Measurements from ENCODE around the gene RALGAPA2. TPM values are rescaled to one million over a fixed set of nuclear protein-coding genes. Genes with fewer than 3 reads are reported as not detected.

RALGAPA2 gene
- total and polyA plus RNA-seq, 3 donors from 2014 or later = 26.9 to 61.5 (median 59.2) TPM

DNA sequence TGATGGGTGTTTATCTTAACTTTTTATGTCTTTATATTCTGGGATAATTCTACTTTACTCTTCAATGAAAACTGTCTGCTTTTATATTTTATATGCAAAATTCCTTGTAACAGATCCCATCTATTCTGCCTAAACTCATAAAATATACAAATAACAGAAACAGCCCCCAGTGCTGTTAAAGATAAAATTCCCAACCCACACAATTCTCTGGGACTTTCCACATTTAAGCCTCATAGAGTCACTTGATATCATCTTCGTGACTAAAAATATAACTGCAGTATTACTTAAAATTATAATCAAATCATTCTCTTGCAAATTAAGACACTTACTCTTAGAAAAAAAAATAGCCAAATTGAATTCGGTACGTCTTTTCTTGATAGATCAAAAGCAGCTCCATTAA is 284.4 kb downstream of the RALGAPA2 start:
- intact Hi-C loops (cut with DNase I; ENCODE audit: low total_unique reads) = no loop called here
- TF ChIP-seq POLR2A (IDR thresholded peaks at IDR 0.05) (no peak), CTCF (IDR thresholded peaks at IDR 0.05) (no peak)
- H3K27me3 ChIP-seq = no peaks in the 10 kb centered on the region
- H3K4me3 ChIP-seq = no peak overlapping the region
- H3K27ac ChIP-seq = no peak overlapping the region
- 53 to 74% methylated on average over 3 of the region's 3 CpGs for WGBS, 2 donors
- DNase-seq = no peak
- no peaks in the 10 kb centered on the region for H3K4me1 ChIP-seq
- no peaks in the 10 kb centered on the region for H3K36me3 ChIP-seq (ENCODE audit: low read depth, missing control alignments)
- no peaks in the 10 kb centered on the region for H3K9me3 ChIP-seq

DNA sequence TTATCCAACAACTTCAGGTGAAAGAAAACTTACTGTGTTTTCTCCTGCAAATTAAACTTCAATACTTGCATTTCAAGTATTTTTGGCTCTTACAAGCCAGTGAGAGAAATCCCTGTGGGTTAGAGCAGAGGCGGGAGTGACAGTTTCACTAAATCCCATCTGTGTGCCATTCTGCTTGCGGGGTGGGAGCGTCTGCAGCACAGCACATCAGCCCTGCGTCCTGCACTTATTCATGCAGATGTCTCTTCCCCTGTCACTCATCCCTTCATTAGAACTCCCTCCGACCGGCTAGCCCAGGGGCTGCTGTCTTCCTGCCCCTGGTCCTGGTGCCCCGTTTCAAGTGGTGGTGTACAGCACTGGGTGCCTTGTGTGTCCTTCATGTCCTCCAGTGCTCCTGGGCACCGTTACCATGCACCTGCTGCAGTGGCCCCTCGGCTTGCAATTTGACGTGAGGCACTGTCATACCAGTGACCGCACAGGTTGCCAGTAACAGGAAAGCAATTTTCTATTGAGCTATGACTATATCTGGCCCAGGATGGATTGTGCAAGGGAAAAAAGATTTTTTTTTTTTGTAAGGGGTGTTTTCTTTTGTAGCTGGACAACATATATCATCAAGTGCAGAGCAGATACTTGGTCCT is 285.1 kb downstream of the RALGAPA2 start:
- no peaks in the 10 kb centered on the region for H3K36me3 ChIP-seq (ENCODE audit: low read depth, missing control alignments)
- no peaks in the 10 kb centered on the region for H3K4me1 ChIP-seq
- no peak for TF ChIP-seq CTCF (IDR thresholded peaks at IDR 0.05)
- no peak for TF ChIP-seq POLR2A (IDR thresholded peaks at IDR 0.05)
- H3K27ac ChIP-seq = no peak overlapping the region
- no peaks in the 10 kb centered on the region for H3K9me3 ChIP-seq
- H3K4me3 ChIP-seq = no peak overlapping the region
- WGBS, 2 donors = 87 to 92% methylated on average over 11 of the region's 11 CpGs
- no peak for DNase-seq
- no peaks in the 10 kb centered on the region for H3K27me3 ChIP-seq
- intact Hi-C loops (cut with DNase I; ENCODE audit: low total_unique reads) = no loop called here

- no peak overlapping the region for H3K4me3 ChIP-seq
- no peaks in the 10 kb centered on the region for H3K9me3 ChIP-seq
- DNase-seq = no peak
- intact Hi-C loops (cut with DNase I; ENCODE audit: low total_unique reads) = no loop called here
- no peak overlapping the region for H3K27ac ChIP-seq
- H3K4me1 ChIP-seq = no peaks in the 10 kb centered on the region
- H3K27me3 ChIP-seq = no peaks in the 10 kb centered on the region
- no peaks in the 10 kb centered on the region for H3K36me3 ChIP-seq (ENCODE audit: low read depth, missing control alignments)
- TF ChIP-seq CTCF (IDR thresholded peaks at IDR 0.05) (no peak), POLR2A (IDR thresholded peaks at IDR 0.05) (no peak)
- WGBS, 2 donors = 89 to 97% methylated on average over 4 of the region's 4 CpGs
Measured at GRCh38 chr20:20426655-20426907, 285.9 kb downstream of the RALGAPA2 start.

DNA sequence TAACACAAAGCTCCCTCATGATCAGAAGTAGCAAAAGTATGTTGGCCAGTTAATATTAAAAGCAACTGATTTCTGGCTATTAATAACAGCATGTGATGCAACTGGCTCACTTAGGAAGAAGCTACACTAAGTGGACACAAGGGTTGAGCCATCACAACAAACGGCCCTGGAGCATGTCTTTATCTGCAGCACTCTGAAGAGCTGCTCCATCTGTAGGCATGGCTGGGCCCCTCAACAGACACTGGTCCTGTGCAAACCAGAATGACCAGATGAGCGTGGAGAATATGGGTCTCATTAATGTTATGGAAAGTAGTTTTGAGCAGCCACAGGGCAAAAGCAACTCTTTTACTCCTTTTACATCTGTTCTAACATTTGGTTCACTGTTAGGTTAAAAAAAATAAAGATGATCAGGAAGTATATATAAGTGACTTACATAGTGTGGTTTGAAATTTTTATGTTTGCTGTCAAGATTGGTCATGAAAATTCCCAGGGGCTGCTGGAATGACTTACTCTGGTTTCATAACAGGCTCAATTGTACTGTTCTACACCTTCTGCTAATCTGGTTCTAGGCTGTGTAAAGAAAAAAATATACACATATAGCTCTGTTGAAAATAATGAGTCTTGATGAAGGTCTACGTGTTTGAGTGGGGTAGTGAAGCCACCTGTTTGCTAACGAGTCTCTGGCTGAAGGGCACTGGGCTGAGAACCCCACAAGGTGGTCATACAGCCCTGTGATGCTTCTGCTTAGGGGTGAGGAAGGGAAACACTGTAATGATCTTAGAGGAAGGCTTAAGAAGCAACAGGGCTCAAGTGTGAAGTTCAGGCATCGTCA is 286.4 kb downstream of the RALGAPA2 start:
- intact Hi-C loops (cut with DNase I; ENCODE audit: low total_unique reads) = no loop called here
- Histone ChIP-seq H3K9me3 (no peaks in the 10 kb centered on the region), H3K4me1 (no peaks in the 10 kb centered on the region), H3K4me3 (no peak overlapping the region), H3K27ac (no peak overlapping the region), H3K27me3 (no peaks in the 10 kb centered on the region), H3K36me3 (ENCODE audit: low read depth, missing control alignments) (no peaks in the 10 kb centered on the region)
- TF ChIP-seq POLR2A (IDR thresholded peaks at IDR 0.05) = no peak
- no peak for TF ChIP-seq CTCF (IDR thresholded peaks at IDR 0.05)
- 80 to 81% methylated on average over 5 of the region's 5 CpGs for WGBS, 2 donors
- no peak for DNase-seq

GRCh38 chr20:20423117-20423516 is 289.3 kb downstream of the RALGAPA2 start:
- intact Hi-C loops (cut with DNase I; ENCODE audit: low total_unique reads) = no loop called here
- Histone ChIP-seq H3K9me3 (no peaks in the 10 kb centered on the region), H3K27ac (no peak overlapping the region), H3K4me3 (no peak overlapping the region), H3K27me3 (no peaks in the 10 kb centered on the region), H3K36me3 (ENCODE audit: low read depth, missing control alignments) (no peaks in the 10 kb centered on the region), H3K4me1 (no peaks in the 10 kb centered on the region)
- TF ChIP-seq POLR2A (IDR thresholded peaks at IDR 0.05) (no peak), CTCF (IDR thresholded peaks at IDR 0.05) (no peak)
- 100% methylated on average over 1 of the region's 1 CpG for WGBS, 2 donors
- no peak for DNase-seq

Measured in testis (tissue), 3 donors.